GM18507 (cell line): Measurements from ENCODE around the gene CLK1.
"Not testable (repeated sequence)": the region's sequence is repeated elsewhere in the genome, so short reads cannot be mapped to it uniquely, and the experiment has no call there.

Source experiments
- DNase-seq: peaks from one replicate; pipeline ENCODE4 v3.0.0; 2011; ENCODE audit warnings: low read depth; ENCODE audit not compliant: insufficient read length; ENCODE audit errors: extremely low spot score
- FAIRE-seq: peaks from 2 replicates; lab custom pipeline; 2011; peaks lifted over from hg19 to GRCh38; lab: Jason Lieb, UNC

CLK1 gene

DNA sequence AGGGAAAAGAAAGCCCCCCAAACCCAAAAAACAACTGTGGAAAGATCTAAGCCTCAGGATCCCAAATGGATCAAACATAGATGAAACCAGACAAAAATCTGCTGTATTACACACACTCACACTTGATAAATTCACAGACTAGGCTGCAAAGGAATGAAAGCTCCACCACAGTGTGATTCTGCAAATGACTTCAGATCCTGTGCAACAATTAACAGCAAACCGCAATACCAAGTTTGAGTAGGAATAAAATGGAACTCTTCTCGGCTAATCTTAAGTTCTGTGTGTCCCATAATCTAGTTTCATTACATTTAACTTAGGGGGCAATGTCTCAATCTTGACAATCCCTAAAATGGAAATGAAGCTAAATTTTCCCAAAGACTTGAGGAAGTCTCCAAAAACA is 11.9 kb downstream of the CLK1 start:
- DNase-seq (no peak), FAIRE-seq (no peak)

DNA sequence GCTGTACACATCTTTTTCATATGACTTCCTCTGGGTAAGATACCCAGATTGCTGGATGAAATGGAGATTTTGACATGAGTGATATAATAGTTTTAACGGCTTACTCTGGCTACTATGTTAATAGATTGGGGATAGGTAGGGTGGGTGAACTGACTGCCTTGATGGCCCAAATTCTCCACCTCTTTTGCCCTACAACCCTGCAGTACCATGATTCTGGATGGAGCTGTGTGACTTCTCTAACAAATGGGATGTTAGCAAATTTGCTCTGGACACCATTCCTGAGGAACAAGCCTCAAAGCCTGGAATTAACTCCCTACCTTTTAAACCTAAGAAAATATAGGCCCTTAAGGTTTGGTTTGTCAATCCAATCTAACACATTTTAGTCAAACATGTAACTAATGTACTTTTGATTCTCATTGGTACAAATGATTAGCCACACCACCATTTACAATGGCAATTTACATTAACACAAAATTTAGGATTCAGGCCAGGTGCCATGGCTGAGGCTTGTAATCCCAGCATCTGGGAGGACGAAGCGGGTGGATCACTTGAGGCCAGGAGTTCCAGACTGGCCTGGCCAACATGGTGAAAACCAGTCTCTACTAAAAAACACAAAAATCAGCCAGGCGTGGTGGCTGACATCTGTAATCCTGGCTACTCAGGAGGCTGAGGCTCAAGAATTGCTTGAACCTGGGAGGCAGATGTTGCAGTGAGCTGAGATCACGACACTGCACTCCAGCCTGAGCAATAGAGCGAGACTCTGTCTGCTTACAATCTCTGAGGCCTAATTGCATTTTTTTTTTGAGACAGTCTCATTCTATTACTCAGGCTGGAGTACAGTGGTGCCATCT is 12.8 kb downstream of the CLK1 start:
- DNase-seq: no peak
- no peak for FAIRE-seq

DNA sequence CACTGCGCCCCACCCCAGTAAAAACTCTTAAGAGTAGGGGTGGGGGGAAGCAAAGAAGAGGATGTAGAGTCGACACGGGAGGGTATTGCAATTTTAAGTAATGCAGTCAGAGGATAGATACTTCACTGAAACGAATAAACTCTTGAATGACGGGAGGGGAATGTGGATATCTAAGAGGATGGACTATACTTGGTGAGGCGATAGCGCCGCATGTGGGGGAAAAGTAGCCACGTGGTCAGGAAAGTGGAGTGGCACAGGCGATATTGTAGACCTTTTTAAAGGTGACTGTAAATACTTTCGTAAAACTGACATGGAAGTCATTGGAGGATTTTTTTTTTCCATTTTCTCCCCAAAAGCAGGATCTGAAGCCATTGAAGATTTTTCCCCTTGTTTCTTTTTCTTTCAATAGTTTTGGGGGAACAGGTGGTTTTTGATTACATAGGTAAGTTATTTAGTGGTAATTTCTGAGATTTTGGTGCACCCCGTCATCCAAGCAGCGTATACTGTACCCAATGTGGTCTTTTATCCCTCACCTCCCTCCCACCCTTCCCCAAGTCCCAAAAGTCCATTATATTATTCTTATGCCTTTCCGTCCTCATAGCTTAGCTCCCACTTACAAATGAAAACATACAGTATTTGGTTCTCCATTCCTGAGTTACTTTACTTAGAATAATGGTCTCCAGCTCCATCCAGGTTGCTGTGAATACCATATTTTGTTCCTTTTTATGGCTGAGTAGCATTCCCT is 13.8 kb downstream of the CLK1 start:
- FAIRE-seq: no peak
- DNase-seq: no peak

DNA sequence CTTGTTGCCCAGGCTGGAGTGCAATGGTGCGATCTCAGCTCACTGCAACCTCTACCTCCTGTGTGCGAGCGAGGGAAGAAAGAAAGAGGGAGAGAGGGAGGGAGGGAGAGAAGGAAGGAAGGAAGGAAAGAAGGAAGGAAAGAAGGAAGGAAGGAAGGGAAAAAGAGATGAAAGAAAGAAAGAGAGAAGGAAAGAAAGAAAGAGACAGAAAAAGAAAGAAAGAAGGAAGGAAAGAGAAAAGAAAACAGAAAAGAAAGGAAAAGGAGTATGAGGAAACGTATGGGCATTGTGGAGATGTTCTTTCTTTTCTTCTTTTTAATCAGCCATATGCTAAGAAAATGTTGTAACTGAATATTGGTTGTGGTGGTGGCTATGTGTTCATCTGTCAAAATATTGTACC is 16.5 kb downstream of the CLK1 start:
- DNase-seq (no peak), FAIRE-seq (no peak)

DNA sequence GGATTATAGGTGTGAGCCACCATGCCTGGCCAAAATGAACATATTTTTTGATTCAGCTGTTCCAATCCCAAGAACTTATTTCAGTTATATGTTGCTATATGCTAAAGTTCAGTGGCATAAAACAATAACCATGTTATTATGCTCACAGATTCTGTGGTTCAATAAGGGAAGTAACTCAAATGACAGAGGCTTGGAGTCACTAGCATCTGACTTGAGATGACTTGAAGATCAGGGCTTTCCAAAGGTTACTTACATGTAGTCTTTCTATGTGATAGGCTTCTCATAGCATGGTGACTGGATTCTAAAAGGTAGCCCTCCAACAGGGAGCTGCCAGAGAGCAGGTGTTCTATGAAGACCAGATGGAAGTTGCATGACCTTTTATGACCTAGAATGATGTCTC is 17.2 kb downstream of the CLK1 start:
- FAIRE-seq: no peak

DNA sequence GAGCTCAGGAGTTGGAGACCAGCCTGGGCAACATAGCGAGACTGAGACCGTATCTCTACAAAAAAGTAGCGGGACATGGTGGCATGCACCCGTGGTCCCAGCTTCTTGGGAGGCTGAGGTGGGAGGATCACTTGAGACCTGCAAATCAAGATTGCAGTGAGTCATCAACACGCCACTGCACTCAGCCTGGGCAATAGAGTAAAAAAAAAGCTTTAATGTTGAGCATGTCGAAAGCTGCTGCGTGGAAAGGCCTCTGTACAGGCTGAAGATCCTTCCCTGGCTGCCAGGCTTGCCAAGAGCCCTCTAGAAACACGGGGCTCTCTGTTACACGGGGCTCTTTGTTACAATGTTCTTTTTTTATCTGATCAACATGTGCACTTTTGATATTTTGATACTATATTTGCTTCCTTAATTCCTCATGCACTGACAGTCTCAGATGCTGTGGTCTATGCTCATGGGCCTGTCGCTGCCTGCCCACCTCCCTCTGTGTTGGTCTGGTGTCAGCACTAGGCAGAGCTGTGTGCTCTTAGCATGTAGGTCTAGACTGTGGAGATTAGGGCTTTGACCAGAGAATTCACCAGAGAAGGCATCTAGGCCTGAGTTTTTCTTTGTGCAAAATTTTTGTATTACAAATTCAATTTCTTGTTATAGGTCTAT is 18.7 kb downstream of the CLK1 start:
- DNase-seq (no peak), FAIRE-seq (no peak)

More for the DNA sequence above, 17.2 kb downstream of the CLK1 start:
- no peak for DNase-seq

DNA sequence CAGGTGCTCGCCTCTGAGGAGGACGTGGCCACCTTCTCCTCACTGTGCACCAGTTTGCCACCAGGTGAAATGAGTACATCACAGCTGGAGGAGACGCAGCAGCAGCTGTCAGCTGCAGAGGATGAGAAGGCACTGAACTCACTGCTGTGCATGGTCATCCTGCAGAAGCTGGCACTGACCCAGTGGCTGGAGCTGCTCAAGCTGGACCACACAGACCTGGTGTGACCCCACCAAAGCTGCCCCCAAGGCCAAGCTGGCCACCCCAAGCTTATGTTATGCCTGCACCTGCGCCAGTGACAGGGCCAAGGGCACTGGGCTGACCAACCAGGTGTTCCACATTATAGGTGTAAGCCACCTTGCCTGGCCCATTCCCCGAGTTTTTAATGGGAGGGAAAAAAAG is 19.3 kb downstream of the CLK1 start:
- no peak for DNase-seq
- no peak for FAIRE-seq

DNA sequence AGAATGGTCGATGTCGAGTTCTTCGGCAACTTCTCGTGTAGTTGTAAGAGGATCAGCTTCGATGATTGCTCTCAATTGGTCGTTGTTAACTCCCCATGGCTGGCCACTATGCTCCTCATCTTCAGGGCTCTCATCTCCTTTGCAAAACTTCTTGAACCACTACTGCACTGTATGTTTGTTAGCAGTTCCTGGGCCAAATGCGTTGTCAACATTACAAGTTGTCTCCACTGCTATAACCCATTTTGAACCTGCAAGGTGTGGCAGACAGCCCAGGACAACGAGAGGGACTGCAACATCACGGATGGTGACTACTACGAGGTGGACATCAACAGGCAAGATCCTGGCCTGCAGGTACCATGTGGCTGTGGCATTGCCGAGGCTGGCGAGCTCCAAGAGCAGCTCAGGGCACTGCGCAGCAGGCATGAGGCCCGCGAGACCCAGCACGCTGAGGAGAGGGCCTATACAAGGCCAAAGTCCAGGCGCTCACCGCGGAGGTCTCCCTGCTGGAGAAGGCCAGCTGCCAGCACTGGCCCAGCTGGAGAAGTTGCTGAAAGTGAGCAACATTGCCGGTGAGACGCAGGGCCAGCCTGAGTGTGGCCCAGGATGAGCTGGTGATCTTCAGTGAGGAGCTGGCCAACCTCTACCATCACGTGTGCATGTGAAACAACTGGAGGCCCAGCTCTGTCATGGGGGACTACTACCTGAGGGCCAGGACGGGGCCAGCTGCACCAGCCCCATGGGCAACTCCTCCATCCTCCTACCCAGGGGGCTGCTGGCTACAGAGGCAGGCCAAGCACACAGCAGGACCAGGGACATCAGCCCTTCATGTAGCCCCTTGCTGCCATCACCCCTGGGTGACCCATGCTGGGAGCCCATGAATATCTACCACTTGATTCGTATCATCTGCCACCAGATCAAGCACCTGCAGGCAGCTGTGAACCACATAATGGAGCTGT is 20.2 kb downstream of the CLK1 start:
- FAIRE-seq: no peak
- DNase-seq: no peak

DNA sequence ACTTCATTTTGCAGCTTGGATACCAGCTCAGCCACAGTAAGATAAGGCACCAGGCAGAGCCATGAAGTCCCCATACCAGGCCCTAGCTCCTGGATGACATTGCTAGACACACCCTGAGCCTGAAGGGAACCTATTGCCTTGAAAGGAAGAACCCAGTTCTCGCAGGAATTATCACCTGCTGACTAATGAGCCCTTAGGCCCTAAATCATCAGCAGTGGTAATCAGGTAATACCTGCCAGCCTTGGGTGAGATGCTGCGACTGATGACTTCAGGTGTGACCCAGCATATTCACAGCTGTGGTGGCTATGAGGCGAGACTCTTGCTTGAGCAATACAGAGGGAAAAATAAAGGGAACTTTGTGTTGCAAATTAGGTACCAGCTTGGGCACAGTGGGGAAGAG is 24.9 kb downstream of the CLK1 start:
- no peak for FAIRE-seq
- DNase-seq: no peak

DNA sequence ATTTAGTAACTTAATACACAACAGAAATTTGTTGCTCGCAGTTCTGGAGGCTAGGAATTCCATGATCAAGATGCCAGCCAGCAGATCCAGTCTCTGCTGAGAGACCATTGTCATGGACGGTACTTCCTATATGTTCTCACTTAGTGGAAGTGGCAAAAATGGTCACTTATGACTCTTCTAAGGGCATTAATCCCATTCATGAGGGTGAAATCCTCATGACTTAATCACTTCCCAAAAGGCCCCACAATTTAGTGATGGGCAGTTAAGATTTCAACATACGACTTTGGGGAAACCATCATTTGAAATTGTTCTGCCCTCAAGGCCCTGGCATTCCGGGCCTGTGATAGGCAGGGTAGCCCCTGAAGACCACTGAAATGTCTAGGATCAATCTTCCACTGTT is 29.8 kb downstream of the CLK1 start:
- no peak for DNase-seq

DNA sequence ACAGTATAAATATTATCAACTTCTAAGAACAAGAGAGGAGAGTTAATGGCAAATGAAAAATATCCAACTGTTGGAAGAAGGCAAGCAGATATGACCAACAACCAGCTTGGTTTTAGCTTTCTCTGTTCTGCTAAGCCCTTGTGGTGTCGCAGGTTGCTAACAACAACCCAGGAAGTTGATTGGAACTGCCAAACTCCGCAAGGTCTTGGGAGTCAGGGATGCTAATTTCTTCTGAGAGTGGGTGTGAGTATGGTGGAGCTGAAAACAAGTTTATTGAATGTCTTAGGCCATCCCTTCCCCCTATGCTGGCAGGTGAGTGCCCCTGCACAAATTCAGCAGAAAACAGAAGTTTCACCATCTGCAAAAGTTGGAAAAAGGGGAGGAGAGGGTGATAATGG is 35.2 kb downstream of the CLK1 start:
- FAIRE-seq (no peak), DNase-seq (no peak)

More for the DNA sequence above, 29.8 kb downstream of the CLK1 start:
- FAIRE-seq: no peak

DNA sequence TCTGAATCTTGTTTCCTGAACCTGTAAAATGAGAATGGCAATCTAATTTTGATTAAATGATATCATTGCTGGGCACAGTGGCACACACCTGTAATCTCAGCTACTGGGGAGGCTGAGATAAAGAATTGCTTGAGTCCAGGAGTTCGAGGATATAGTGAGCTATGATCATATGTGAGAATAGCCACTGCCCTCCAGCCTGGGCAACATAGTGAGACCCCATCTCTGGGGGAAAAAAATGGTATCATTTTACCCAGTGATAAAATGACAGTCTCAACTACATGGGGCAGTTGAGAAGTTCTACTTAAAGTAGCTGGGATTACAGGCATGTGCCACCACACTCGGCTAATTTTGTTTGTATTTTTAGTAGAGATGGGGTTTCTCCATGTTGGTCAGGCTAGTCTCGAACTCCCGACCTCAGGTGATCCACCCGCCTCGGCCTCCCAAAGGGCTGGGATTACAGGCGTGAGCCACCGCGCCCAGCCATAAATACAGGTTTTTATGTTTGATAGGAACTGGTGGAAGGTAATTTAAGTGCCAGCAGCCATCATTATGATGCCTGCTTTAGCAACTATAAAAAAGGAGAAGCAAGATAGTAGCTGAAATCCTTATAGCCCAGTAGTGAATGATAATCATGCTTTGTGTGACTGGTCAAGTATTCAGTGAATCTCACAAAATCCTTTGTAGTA is 35.7 kb downstream of the CLK1 start:
- no peak for FAIRE-seq
- DNase-seq: no peak

DNA sequence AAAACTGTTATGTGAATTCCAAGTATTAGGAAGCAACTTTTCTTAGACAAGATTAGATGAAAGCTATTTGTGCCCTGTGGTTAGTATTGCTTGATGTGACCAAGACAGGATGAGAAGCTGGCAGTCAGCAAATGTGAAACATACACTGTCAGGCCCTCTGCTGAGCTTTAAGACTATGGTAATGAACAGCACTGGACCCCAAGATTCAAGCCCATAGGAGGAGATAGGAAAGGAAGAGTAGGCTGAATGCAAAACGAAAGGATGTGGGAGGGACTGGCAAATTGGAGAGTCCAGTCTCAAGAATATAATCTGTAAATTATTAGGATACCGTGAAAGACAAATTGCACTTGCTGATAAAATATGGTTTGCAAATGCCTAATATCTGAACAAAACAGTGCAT is 36.4 kb downstream of the CLK1 start:
- FAIRE-seq (no peak), DNase-seq (no peak)

DNA sequence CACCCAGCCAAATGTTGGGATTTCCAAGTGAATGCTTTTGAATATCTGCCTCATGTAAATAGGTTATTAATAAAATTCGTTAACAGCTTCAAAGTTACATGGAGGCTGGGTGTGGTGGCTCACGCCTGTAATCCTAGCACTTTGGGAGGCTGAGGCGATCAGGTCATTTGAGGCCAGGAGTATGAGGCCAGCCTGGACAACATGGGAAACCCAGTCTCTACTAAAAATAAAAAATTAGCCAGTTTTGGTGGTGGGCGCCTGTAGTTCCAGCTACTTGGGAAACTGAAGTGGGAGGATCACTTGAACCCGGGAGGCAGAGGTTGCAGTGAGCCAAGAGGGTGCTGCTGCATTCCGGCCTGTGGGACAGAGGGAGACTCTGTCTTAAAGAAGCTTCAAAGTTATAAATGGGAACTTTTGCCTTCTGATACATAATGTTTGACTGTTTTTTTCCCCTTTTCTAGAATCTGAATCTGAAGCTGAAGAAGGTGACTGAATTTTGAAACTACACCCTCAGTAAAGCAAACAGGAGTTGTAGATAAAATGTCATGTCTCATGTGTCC is 42.7 kb downstream of the CLK1 start:
- FAIRE-seq (no peak), DNase-seq (no peak)

DNA sequence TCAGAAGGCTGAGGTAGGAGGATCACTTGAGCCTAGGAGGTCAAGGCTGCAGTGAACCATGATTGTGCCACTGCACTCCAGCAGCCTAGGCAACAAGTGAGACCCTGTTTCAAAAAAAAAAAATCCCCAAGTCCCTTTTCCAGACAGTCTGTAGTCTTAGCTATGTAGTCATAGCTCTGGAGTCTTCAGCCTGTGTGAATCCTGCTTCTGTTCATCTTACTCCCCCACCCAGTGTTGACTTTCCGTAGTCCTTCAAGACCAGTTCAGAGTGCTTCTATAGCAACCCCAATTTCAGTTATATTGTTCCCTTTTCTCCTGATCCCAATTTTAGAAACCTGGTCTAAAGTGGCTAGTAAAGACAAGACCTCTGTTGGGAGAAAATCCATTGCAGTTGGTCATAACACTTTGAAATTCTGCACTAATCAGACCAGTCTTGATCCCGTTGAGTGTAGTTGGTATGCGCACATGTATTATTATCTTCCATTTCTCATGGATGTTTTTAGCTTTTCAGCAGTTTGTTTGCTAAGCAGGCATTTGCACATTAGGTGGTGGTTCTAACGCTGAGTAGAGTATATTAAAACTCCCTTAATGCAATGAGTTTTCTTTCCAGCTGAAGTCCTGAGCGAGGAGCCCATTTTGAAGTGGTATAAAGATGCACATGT is 43.8 kb downstream of the CLK1 start:
- FAIRE-seq: no peak
- DNase-seq: no peak

DNA sequence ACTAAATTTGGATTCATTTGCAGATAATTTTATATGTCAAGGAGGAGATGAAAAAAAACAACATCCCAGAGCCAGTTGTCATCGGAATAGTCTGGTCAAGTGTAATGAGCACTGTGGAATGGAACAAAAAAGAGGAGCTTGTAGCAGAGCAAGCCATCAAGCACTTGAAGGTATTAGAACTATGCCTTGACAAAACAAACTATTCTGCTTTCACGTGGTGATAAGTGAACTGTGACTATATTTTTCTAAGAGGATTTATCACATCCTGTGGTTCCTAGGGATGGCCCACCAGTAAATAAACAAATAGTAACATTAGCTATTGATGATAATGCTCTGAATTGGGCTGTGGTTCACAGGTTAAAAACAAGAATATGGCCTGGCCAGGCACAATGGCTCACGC is 45.7 kb downstream of the CLK1 start:
- FAIRE-seq, DNase-seq: not testable (repeated sequence)

DNA sequence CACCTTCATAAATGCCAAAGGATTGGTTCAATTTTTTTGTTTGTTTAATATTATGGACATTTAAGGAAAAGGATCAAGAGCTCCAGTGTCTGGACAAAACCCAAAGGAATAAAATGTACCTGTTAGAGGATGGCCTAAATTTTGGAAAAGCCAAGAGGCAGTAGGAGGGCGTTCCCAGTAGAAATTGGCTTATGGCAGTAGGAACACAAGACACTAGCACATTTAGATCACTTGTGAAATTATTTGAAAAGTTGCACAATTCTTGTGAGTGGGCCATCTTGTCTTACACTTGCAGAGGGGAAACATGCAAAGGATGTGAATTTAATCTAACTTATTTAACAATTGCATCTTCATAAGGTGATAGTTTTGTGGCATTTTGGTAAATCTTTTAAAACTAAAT is 49.5 kb downstream of the CLK1 start:
- DNase-seq: no peak
- no peak for FAIRE-seq

DNA sequence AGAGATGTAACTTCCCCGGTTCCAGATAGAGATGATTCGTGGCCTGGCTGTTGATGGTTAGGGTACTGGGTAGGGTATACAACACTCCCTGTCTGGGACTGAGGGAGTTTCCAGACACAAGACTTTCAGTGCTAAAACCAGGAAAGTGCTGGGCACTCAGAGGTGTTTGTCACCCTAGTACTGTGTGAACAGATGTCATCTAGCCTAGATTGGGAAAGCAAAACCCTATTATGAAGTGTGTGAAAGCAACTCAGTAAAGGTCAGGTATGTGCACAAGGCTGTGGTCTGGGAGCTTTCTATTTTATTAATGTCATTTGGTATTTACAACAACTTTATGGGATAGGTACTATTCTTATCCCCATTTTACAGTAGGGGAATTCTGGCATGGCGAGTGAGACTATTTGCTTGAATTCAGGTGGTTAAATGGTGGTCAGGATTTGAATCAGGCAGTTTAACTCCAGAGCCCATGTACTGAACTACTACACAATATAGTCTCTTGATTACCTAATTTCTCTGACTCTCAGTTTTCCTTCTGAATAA is 50.1 kb downstream of the CLK1 start:
- no peak for DNase-seq
- peak; percentile 9 for FAIRE-seq
